IPS DF 6.9 (cell line): ENCODE data around the gene TBX6.
A peak's percentile ranks its signal among the peaks of the same experiment; 100 is the strongest.

ENCODE experiments used
- DNase-seq: peaks from one replicate; pipeline ENCODE4 v3.0.0-alpha.2; 2013; ENCODE audit warnings: low read depth, low spot score
- H3K27ac ChIP-seq: one replicate; pipeline ENCODE4 v1.5.1; 2013; ENCODE audit warnings: low read length, control low read depth
- H3K27me3 ChIP-seq: 2 replicates; pipeline ENCODE4 v1.6.1; 2013; ENCODE audit warnings: mild to moderate bottlenecking, low read length; ENCODE audit not compliant: control insufficient read depth, insufficient read depth
- H3K36me3 ChIP-seq: 2 replicates; pipeline ENCODE4 v1.6.1; 2013; ENCODE audit warnings: low read length; ENCODE audit not compliant: control insufficient read depth, insufficient read depth
- H3K4me1 ChIP-seq: 2 replicates; pipeline ENCODE4 v1.6.1; 2013; ENCODE audit warnings: low read length; ENCODE audit not compliant: control insufficient read depth, insufficient read depth
- H3K4me3 ChIP-seq: 2 replicates; pipeline ENCODE4 v1.5.1; 2013; ENCODE audit warnings: mild to moderate bottlenecking, low read length
- H3K9me3 ChIP-seq: 2 replicates; pipeline ENCODE4 v1.6.1; 2013; ENCODE audit warnings: low read length, inconsistent platforms; ENCODE audit not compliant: control insufficient read depth, insufficient read depth
- WGBS: extraction: QIAGEN DNeasy Blood & Tissue Kit; methylation state at CpG from one replicate; pipeline ENCODE4 v1.1.7; 2013; ENCODE audit warnings: mixed read lengths, missing lambda C conversion rate; ENCODE audit not compliant: insufficient read length, insufficient coverage; 5-methylcytosine and 5-hydroxymethylcytosine counted together

The TBX6 gene

DNA sequence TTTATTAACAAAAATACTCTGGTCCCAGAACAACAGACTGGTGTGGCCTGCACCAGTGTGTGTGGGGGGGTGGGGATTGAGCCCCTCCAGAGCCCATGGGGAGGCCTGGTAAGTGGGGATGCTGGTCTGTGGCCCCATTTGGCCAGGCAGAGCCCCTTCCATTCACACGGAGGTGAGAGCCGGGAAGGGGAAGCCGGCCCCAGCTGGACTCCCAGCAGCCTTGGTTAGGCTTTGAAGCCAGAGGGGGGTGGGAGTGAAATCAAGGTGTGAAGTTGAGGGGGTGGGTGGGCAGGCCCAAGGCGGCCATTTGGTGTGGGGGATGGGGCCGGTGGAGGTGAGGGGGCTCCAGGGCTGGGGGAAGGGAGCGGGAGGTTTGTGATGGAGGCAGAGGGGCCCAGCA is 5.9 kb downstream of the TBX6 start:
- no peak for DNase-seq
- H3K4me1 ChIP-seq, result no peaks in the 10 kb centered on the region; the same call in 1 of the 2 replicates
- no peak overlapping the region for H3K27ac ChIP-seq
- H3K9me3 ChIP-seq, result no peaks in the 10 kb centered on the region
- H3K36me3 ChIP-seq, result peaks cover 30% of the 10 kb centered on the region
- no CpG with 5 or more reads among the region's 6 CpGs for WGBS
- H3K27me3 ChIP-seq, result no peaks in the 10 kb centered on the region
- H3K4me3 ChIP-seq, result no peak overlapping the region

DNA sequence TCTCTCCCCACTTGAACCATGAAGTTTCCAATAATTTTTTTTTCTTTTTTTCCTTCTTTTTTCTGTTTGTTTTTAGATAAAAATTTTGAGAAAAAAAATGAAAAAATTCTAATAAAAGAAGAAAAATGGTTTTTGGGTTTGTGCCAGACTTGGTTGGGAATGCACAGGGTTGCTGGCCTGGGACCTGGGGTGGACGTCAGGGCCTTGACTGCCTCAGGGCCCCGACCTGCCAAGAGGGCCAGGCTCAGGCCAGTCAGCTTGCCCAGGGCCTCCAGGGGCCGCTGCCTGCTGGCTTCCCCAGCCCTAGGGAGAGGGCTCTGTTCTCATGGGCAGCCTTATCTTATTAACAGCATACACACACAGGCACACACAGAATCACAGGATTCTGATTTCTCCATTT is 6.5 kb downstream of the TBX6 start:
- Histone ChIP-seq H3K4me1 (no peaks in the 10 kb centered on the region; the same call in 1 of the 2 replicates), H3K9me3 (no peaks in the 10 kb centered on the region), H3K27ac (no peak overlapping the region), H3K4me3 (no peak overlapping the region), H3K27me3 (no peaks in the 10 kb centered on the region), H3K36me3 (peaks cover 33% of the 10 kb centered on the region)
- DNase-seq, result no peak
- WGBS, result no CpG with 5 or more reads among the region's 3 CpGs

GRCh38 chr16:30084816-30085159 is 6.9 kb downstream of the TBX6 start:
- Histone ChIP-seq H3K27ac (no peak overlapping the region), H3K27me3 (no peaks in the 10 kb centered on the region), H3K9me3 (no peaks in the 10 kb centered on the region), H3K36me3 (peaks cover 33% of the 10 kb centered on the region), H3K4me3 (no peak overlapping the region), H3K4me1 (no peaks in the 10 kb centered on the region; the same call in 1 of the 2 replicates)
- no peak for DNase-seq
- no CpG with 5 or more reads among the region's 17 CpGs for WGBS

- peaks cover 35% of the 10 kb centered on the region for H3K36me3 ChIP-seq
Measured at GRCh38 chr16:30084096-30084815, 7.5 kb downstream of the TBX6 start.

DNA sequence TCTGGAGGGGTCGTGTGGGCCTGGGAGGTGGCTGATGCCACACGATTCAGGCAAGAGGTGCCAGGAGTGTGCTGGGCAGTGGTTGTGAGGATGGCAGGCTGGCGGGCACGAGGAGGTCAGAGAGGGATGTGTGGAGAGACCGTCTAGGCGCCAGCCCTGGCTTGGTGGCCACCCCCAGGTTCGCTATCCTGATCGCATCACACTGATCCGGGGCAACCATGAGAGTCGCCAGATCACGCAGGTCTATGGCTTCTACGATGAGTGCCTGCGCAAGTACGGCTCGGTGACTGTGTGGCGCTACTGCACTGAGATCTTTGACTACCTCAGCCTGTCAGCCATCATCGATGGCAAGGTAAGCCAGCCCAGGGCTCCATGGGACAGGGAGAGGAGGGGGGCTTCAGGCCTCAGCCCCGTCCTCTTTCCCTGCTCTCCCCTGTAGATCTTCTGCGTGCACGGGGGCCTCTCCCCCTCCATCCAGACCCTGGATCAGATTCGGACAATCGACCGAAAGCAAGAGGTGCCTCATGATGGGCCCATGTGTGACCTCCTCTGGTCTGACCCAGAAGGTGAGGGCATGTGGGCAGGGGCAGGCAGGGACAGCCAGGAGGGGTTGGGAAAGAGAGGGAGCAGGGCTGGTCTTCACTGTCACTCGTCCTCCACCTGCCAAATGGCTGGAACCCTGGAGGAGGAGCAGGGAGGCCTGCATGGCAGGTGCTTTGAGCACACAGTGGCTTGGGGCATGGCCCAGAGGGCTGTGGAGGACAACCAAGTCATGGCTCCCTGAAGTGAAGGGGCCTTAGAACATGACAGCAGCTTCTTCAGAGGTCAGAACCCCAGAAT is 8.3 kb downstream of the TBX6 start:
- no peak for DNase-seq
- WGBS, result no CpG with 5 or more reads among the region's 24 CpGs
- H3K27ac ChIP-seq, result no peak overlapping the region
- no peaks in the 10 kb centered on the region; the same call in 1 of the 2 replicates for H3K4me1 ChIP-seq
- H3K4me3 ChIP-seq, result no peak overlapping the region
- no peaks in the 10 kb centered on the region for H3K27me3 ChIP-seq
- H3K9me3 ChIP-seq, result no peaks in the 10 kb centered on the region
- H3K36me3 ChIP-seq, result peaks cover 38% of the 10 kb centered on the region

More at GRCh38 chr16:30084096-30084815, 7.5 kb downstream of the TBX6 start:
- Histone ChIP-seq H3K9me3 (no peaks in the 10 kb centered on the region), H3K4me1 (no peaks in the 10 kb centered on the region; the same call in 1 of the 2 replicates), H3K27me3 (no peaks in the 10 kb centered on the region), H3K4me3 (no peak overlapping the region), H3K27ac (no peak overlapping the region)
- no peak for DNase-seq
- WGBS, result no CpG with 5 or more reads among the region's 18 CpGs

GRCh38 chr16:30082545-30083090 is 9.1 kb downstream of the TBX6 start:
- H3K27ac ChIP-seq, result no peak overlapping the region
- no peak for DNase-seq
- H3K9me3 ChIP-seq, result no peaks in the 10 kb centered on the region
- H3K36me3 ChIP-seq, result peaks cover 38% of the 10 kb centered on the region
- WGBS, result no CpG with 5 or more reads among the region's 20 CpGs
- no peak overlapping the region for H3K4me3 ChIP-seq
- H3K4me1 ChIP-seq, result no peaks in the 10 kb centered on the region; the same call in 1 of the 2 replicates
- H3K27me3 ChIP-seq, result no peaks in the 10 kb centered on the region

DNA sequence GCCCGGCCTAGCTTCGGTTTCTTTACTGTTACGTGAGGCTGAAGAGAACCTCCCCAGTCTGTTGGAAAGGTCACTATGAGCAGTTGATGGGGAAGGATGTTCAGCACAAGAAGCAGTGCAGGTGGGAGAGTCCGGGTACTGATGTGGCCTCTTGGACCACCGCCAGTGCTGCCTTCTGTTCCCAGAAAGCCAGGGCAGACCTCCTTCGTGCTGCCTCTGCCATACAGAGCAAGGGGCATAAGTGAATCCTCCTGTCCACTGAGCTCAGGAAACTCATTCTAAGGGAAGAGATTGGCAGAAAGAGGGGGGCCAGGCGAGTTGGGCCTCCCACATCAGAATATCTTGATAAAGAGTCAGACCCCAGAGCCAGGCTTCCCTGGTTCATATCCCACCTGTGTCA is 12.2 kb downstream of the TBX6 start:
- DNase-seq, result no peak
- peaks cover 1% of the 10 kb centered on the region; the same call in 1 of the 2 replicates for H3K4me1 ChIP-seq
- peaks cover 30% of the 10 kb centered on the region for H3K36me3 ChIP-seq
- no peak overlapping the region for H3K27ac ChIP-seq
- H3K4me3 ChIP-seq, result no peak overlapping the region
- H3K9me3 ChIP-seq, result no peaks in the 10 kb centered on the region
- WGBS, result no CpG with 5 or more reads among the region's 7 CpGs
- no peaks in the 10 kb centered on the region for H3K27me3 ChIP-seq

DNA sequence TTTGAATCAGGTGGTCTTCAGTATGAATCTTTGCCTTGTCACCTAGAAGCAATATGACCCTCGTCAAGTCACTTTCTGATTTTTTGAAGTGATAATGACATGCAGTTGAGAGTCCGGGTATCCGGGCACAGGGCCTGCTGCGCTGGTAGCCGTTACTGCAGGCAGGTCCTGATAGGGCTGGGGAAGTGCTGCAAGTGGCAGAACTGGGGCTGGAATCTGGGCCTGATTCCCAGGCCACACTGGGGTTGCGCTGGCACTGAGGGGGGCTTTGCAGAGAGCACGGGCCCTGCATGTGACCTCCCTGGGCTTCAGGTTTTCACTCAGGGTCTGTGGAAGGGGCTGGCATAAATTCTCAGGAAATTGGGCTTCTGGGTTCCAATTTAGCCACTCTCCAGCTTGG is 13.0 kb downstream of the TBX6 start:
- WGBS, result no CpG with 5 or more reads among the region's 7 CpGs
- no peak overlapping the region for H3K4me3 ChIP-seq
- H3K9me3 ChIP-seq, result no peaks in the 10 kb centered on the region
- DNase-seq, result no peak
- no peaks in the 10 kb centered on the region for H3K27me3 ChIP-seq
- H3K36me3 ChIP-seq, result peaks cover 23% of the 10 kb centered on the region
- no peak overlapping the region for H3K27ac ChIP-seq
- peaks cover 1% of the 10 kb centered on the region; the same call in 1 of the 2 replicates for H3K4me1 ChIP-seq

DNA sequence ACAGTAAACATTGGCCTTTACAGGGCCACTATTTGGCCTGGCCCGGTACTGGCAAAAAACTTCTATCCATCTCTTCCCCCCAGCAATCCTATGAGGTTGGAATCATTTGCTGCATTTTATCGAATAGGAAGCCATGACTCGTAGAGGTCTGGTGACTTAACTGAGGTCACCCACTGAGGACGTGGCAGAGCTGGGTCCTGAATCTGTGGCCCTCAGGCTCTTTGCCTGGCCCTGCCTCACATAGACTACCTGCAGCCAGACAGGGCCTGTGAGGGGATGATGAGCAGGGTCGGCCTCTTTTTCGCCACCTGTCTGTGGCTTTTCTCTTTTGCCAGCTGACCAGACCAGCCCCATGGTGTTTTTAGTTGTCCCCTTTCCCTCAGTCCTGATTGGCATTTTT is 14.1 kb downstream of the TBX6 start:
- peaks cover 1% of the 10 kb centered on the region; the same call in 1 of the 2 replicates for H3K4me1 ChIP-seq
- DNase-seq, result no peak
- H3K9me3 ChIP-seq, result no peaks in the 10 kb centered on the region
- no peaks in the 10 kb centered on the region for H3K27me3 ChIP-seq
- no peak overlapping the region for H3K27ac ChIP-seq
- WGBS, result no CpG with 5 or more reads among the region's 6 CpGs
- peaks cover 13% of the 10 kb centered on the region for H3K36me3 ChIP-seq
- no peak overlapping the region for H3K4me3 ChIP-seq

GRCh38 chr16:30076276-30076791 is 15.4 kb downstream of the TBX6 start:
- no CpG with 5 or more reads among the region's 33 CpGs for whole genome bisulfite sequencing
- DNase-seq, result no peak
- Histone ChIP-seq H3K4me1 (peaks cover 1% of the 10 kb centered on the region; the same call in 1 of the 2 replicates), H3K27ac (no peak overlapping the region), H3K36me3 (peaks cover 16% of the 10 kb centered on the region), H3K9me3 (no peaks in the 10 kb centered on the region), H3K4me3 (peak overlapping the region; percentile 99), H3K27me3 (no peaks in the 10 kb centered on the region)
